ENCODE data around the gene ZNF141. TPM values are rescaled to one million over a fixed set of nuclear protein-coding genes. Genes with fewer than 3 reads are reported as not detected.

Gene ZNF141
- total RNA-seq, 1 donor from 2014 or later, result 10.3 TPM

DNA sequence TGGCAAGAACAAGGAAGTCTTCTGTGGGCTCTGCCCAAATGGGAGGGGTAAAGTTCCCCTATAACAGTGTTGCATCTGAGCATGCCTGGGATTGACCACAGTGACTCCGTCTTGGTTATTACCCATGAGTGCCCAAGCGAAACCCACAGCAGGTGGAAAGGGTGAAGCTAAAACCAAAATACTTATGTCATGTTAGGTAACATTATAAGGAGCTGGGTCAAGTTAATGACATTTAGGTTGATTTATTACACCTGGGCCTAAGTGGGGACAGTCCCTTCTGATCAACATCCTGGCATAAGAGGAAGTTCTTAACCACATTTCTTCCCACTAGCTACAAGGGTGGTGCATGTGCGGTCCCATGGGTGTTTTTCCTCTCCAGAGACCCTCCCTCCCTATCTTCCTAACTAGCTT lies 31.1 kb upstream of the ZNF141 start:
- no peak for DNase-seq (ENCODE audit: low read depth)
- H3K27ac ChIP-seq (ENCODE audit: low read depth, low read length), result no peak overlapping the region
- H3K36me3 ChIP-seq (ENCODE audit: insufficient read depth, low read length), result no peaks in the 10 kb centered on the region
- no peak overlapping the region for H3K4me3 Mint-ChIP-seq (ENCODE audit: unreplicated experiment)
- no peaks in the 10 kb centered on the region for H3K4me1 Mint-ChIP-seq (ENCODE audit: low read depth, unreplicated experiment)
- H2AFZ ChIP-seq (ENCODE audit: low read depth, low read length), result no peak overlapping the region
- H3K27me3 ChIP-seq (ENCODE audit: insufficient read depth, low read length), result no peaks in the 10 kb centered on the region
- no peak overlapping the region for H3K9ac ChIP-seq (ENCODE audit: low read length)
- no peaks in the 10 kb centered on the region for H3K27me3 Mint-ChIP-seq (ENCODE audit: low read depth, unreplicated experiment)
- no peak overlapping the region for H3K27ac Mint-ChIP-seq (ENCODE audit: unreplicated experiment)
- H4K20me1 ChIP-seq (ENCODE audit: insufficient read depth, low read length), result no peaks in the 10 kb centered on the region
- H3K79me2 ChIP-seq (ENCODE audit: insufficient read depth, low read length), result no peaks in the 10 kb centered on the region
- H3K9me3 Mint-ChIP-seq (ENCODE audit: unreplicated experiment), result peaks cover 15% of the 10 kb centered on the region
- no peak overlapping the region for H3K4me3 ChIP-seq (ENCODE audit: insufficient read depth, low read depth, low read length)
- H3K4me1 ChIP-seq (ENCODE audit: insufficient read depth, low read length), result no peaks in the 10 kb centered on the region
- peaks cover 2% of the 10 kb centered on the region for H3K9me3 ChIP-seq (ENCODE audit: insufficient read depth, low read depth, low read length)
- no peak for TF ChIP-seq EZH2 (IDR thresholded peaks at IDR 0.05; ENCODE audit: insufficient read depth, low read length)
- TF ChIP-seq, protein P1, sequence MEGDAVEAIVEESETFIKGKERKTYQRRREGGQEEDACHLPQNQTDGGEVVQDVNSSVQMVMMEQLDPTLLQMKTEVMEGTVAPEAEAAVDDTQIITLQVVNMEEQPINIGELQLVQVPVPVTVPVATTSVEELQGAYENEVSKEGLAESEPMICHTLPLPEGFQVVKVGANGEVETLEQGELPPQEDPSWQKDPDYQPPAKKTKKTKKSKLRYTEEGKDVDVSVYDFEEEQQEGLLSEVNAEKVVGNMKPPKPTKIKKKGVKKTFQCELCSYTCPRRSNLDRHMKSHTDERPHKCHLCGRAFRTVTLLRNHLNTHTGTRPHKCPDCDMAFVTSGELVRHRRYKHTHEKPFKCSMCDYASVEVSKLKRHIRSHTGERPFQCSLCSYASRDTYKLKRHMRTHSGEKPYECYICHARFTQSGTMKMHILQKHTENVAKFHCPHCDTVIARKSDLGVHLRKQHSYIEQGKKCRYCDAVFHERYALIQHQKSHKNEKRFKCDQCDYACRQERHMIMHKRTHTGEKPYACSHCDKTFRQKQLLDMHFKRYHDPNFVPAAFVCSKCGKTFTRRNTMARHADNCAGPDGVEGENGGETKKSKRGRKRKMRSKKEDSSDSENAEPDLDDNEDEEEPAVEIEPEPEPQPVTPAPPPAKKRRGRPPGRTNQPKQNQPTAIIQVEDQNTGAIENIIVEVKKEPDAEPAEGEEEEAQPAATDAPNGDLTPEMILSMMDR (IDR thresholded peaks at IDR 0.05; ENCODE audit: insufficient read depth, low read depth, low read length), result no peak
- H3K4me2 ChIP-seq (ENCODE audit: low read length), result no peak overlapping the region
- no peak for FAIRE-seq
- peaks cover 5% of the 10 kb centered on the region for H3K36me3 Mint-ChIP-seq (ENCODE audit: low read depth, unreplicated experiment)

DNA sequence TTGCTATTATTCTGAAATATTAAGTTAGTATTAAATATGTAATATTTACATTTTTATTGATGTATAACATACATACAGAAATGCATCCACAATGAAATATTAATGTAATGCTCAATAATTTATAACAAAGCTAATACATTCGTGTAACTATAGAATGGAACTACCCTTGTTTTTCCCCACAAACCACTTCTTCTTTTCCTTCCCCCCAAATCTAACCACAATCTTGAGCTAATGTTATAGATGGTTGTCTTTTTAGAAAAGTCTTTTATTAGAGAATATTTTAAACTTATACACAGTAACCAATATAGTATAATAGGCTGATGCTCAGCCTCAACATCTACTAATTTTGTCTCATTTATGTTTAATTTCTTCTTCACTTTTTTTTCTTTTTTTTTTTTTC lies 27.8 kb upstream of the ZNF141 start:
- H3K27ac ChIP-seq (ENCODE audit: low read depth, low read length), result no peak overlapping the region
- no peaks in the 10 kb centered on the region for H3K79me2 ChIP-seq (ENCODE audit: insufficient read depth, low read length)
- DNase-seq (ENCODE audit: low read depth) (no peak), FAIRE-seq (no peak)
- H3K4me3 ChIP-seq (ENCODE audit: insufficient read depth, low read depth, low read length), result no peak overlapping the region
- no peak for TF ChIP-seq EZH2 (IDR thresholded peaks at IDR 0.05; ENCODE audit: insufficient read depth, low read length)
- TF ChIP-seq, protein P1 (IDR thresholded peaks at IDR 0.05; ENCODE audit: insufficient read depth, low read depth, low read length), result no peak
- no peak overlapping the region for H3K4me2 ChIP-seq (ENCODE audit: low read length)
- no peak overlapping the region for H2AFZ ChIP-seq (ENCODE audit: low read depth, low read length)
- H3K4me1 ChIP-seq (ENCODE audit: insufficient read depth, low read length), result no peaks in the 10 kb centered on the region
- H3K27ac Mint-ChIP-seq (ENCODE audit: unreplicated experiment), result no peak overlapping the region
- H3K27me3 Mint-ChIP-seq (ENCODE audit: low read depth, unreplicated experiment), result no peaks in the 10 kb centered on the region
- H3K9me3 ChIP-seq (ENCODE audit: insufficient read depth, low read depth, low read length), result peaks cover 5% of the 10 kb centered on the region
- H3K9me3 Mint-ChIP-seq (ENCODE audit: unreplicated experiment), result peaks cover 21% of the 10 kb centered on the region
- no peaks in the 10 kb centered on the region for H3K27me3 ChIP-seq (ENCODE audit: insufficient read depth, low read length)
- H3K36me3 Mint-ChIP-seq (ENCODE audit: low read depth, unreplicated experiment), result no peaks in the 10 kb centered on the region
- no peak overlapping the region for H3K4me3 Mint-ChIP-seq (ENCODE audit: unreplicated experiment)
- H3K9ac ChIP-seq (ENCODE audit: low read length), result no peak overlapping the region
- no peaks in the 10 kb centered on the region for H3K36me3 ChIP-seq (ENCODE audit: insufficient read depth, low read length)
- H4K20me1 ChIP-seq (ENCODE audit: insufficient read depth, low read length), result no peaks in the 10 kb centered on the region
- no peaks in the 10 kb centered on the region for H3K4me1 Mint-ChIP-seq (ENCODE audit: low read depth, unreplicated experiment)

DNA sequence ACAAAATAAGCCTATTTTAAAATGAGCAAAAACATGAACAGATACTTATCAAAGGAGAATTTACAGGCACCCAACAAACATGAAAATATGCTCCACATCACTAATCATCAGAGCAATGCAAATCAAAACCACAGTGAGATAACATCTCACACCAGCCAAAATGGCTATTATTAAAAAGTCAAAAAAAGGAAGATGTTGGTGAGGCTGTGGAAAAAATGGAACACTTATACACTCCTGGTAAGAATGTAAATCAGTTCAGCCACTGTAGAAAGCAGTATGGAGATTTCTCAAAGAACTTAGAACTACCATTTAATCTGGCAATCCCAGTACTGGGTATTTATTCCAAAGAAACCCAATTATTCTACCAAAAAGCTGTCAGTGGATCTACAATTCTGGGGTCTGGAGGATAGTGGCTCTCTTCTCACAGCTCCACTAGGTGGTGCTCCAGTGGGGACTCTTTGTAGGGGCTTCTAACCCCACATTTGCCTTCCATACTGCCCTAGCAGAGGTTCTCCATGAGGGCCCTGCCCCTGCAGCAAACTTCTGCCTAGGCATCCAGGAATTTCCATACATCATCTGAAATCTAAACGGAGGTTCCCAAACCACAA lies 23.2 kb upstream of the ZNF141 start:
- Histone ChIP-seq H3K27ac (ENCODE audit: low read depth, low read length) (no peak overlapping the region), H2AFZ (ENCODE audit: low read depth, low read length) (no peak overlapping the region), H3K9me3 (ENCODE audit: insufficient read depth, low read depth, low read length) (peaks cover 3% of the 10 kb centered on the region), H3K9ac (ENCODE audit: low read length) (no peak overlapping the region), H3K4me1 (ENCODE audit: insufficient read depth, low read length) (no peaks in the 10 kb centered on the region), H3K4me2 (ENCODE audit: low read length) (no peak overlapping the region), H4K20me1 (ENCODE audit: insufficient read depth, low read length) (no peaks in the 10 kb centered on the region), H3K36me3 (ENCODE audit: insufficient read depth, low read length) (no peaks in the 10 kb centered on the region), H3K27me3 (ENCODE audit: insufficient read depth, low read length) (no peaks in the 10 kb centered on the region), H3K4me3 (ENCODE audit: insufficient read depth, low read depth, low read length) (no peak overlapping the region), H3K79me2 (ENCODE audit: insufficient read depth, low read length) (no peaks in the 10 kb centered on the region)
- Mint-ChIP-seq H3K36me3 (ENCODE audit: low read depth, unreplicated experiment) (no peaks in the 10 kb centered on the region), H3K4me3 (ENCODE audit: unreplicated experiment) (no peak overlapping the region), H3K27ac (ENCODE audit: unreplicated experiment) (no peak overlapping the region), H3K27me3 (ENCODE audit: low read depth, unreplicated experiment) (peaks cover 4% of the 10 kb centered on the region), H3K4me1 (ENCODE audit: low read depth, unreplicated experiment) (no peaks in the 10 kb centered on the region), H3K9me3 (ENCODE audit: unreplicated experiment) (peaks cover 28% of the 10 kb centered on the region)
- no peak for DNase-seq (ENCODE audit: low read depth)
- no peak for FAIRE-seq
- TF ChIP-seq, protein P1 (IDR thresholded peaks at IDR 0.05; ENCODE audit: insufficient read depth, low read depth, low read length), result no peak
- no peak for TF ChIP-seq EZH2 (IDR thresholded peaks at IDR 0.05; ENCODE audit: insufficient read depth, low read length)

Data from astrocyte (in vitro differentiated cells and primary cell).